IMR-90 (cell line): ENCODE data around the gene INO80B. TPM values are rescaled to one million over a fixed set of nuclear protein-coding genes. Genes with fewer than 3 reads are reported as not detected.

Experiments
- ATAC-seq: fragments of 200-7000 bp; cut with Tn5 transposase; 2 replicates; pipeline ENCODE4 v1.9.1; 2020; ENCODE audit warnings: low read depth, mild to moderate bottlenecking, moderate library complexity
- BruUV-seq: library from RNA; stranded (reverse); fragments of 400-500 nt; replicated peaks from 2 replicates; lab custom pipeline; 2021; lab: Mats Ljungman, UMichigan
- CTCF ChIA-PET: fragments of 300-600 bp; formaldehyde crosslinking; extraction: SDS; loops from one replicate; lab custom pipeline; 2021; ENCODE audit warnings: antibody characterized with exemption; lab: Yijun Ruan, JAX
- POLR2A ChIA-PET: fragments of 300-600 bp; sonication (Branson Sonifier 250); formaldehyde crosslinking; loops from one replicate; lab custom pipeline; 2022; ENCODE audit warnings: antibody characterized with exemption; ENCODE audit not compliant: unreplicated experiment; lab: Charles Lee
- DNase-seq: peaks from one replicate; pipeline ENCODE4 v3.0.0; 2013
- H2AFZ ChIP-seq: replicated peaks from 2 replicates; pipeline ENCODE3; 2013; ENCODE audit warnings: low read length, mild to moderate bottlenecking; ENCODE audit not compliant: poor library complexity
- H2AK5ac ChIP-seq: 2 replicates; pipeline ENCODE4 v1.6.1; 2013; ENCODE audit warnings: low read depth, low read length, inconsistent platforms
- H2AK9ac ChIP-seq: replicated peaks from 2 replicates; pipeline ENCODE3; 2013; ENCODE audit warnings: mild to moderate bottlenecking, low read depth, low read length, moderate library complexity; ENCODE audit not compliant: poor library complexity
- H2BK120ac ChIP-seq: 2 replicates; pipeline ENCODE4 v1.6.1; 2013; ENCODE audit warnings: low read depth, low read length, inconsistent platforms
- H2BK15ac ChIP-seq: 3 replicates; pipeline ENCODE4 v1.6.1; 2013; ENCODE audit warnings: low read depth, low read length, inconsistent platforms
- H2BK20ac ChIP-seq: 2 replicates; pipeline ENCODE4 v1.6.1; 2013; ENCODE audit warnings: low read depth, mild to moderate bottlenecking, inconsistent platforms, low read length, moderate library complexity
- H2BK5ac ChIP-seq: 2 replicates; pipeline ENCODE4 v1.6.1; 2013; ENCODE audit warnings: mild to moderate bottlenecking, low read depth, low read length, inconsistent platforms; ENCODE audit not compliant: poor library complexity, severe bottlenecking
- H3K14ac ChIP-seq: replicated peaks from 2 replicates; pipeline ENCODE4 v1.6.1; 2013; ENCODE audit warnings: low read depth, low read length, inconsistent platforms
- H3K18ac ChIP-seq: 2 replicates; pipeline ENCODE4 v1.6.1; 2013; ENCODE audit warnings: low read depth, low read length, control low read depth
- H3K23ac ChIP-seq: 2 replicates; pipeline ENCODE4 v1.6.1; 2013; ENCODE audit warnings: low read depth, low read length, inconsistent platforms
- H3K27ac ChIP-seq: 2 replicates; pipeline ENCODE4 v1.5.1; 2013; ENCODE audit warnings: mild to moderate bottlenecking, control low read depth, low read length; ENCODE audit not compliant: insufficient read depth
- H3K27me3 ChIP-seq: 2 replicates; pipeline ENCODE4 v1.6.1; 2013; ENCODE audit warnings: low read length; ENCODE audit not compliant: control insufficient read depth, insufficient read depth
- H3K36me3 ChIP-seq: 2 replicates; pipeline ENCODE4 v1.6.1; 2013; ENCODE audit warnings: low read length, mixed read lengths; ENCODE audit not compliant: control insufficient read depth, insufficient read depth
- H3K4ac ChIP-seq: 2 replicates; pipeline ENCODE4 v1.6.1; 2013; ENCODE audit warnings: low read depth, low read length, inconsistent platforms
- H3K4me1 ChIP-seq: 2 replicates; pipeline ENCODE4 v1.6.1; 2013; ENCODE audit warnings: low read length, mixed read lengths; ENCODE audit not compliant: control insufficient read depth, insufficient read depth
- H3K4me2 ChIP-seq: 2 replicates; pipeline ENCODE4 v1.6.1; 2013; ENCODE audit warnings: low read depth, mild to moderate bottlenecking, control low read depth, low read length, moderate library complexity
- H3K4me3 ChIP-seq: 2 replicates; pipeline ENCODE4 v1.5.1; 2013; ENCODE audit warnings: low read depth, mild to moderate bottlenecking, control low read depth, low read length, moderate library complexity; ENCODE audit not compliant: insufficient read depth
- H3K56ac ChIP-seq: 2 replicates; pipeline ENCODE4 v1.6.1; 2013; ENCODE audit warnings: low read length, inconsistent platforms; ENCODE audit not compliant: insufficient read depth; ENCODE audit errors: extremely low read depth
- H3K79me1 ChIP-seq, 2 experiments: 2 replicates each; pipeline ENCODE4 v1.6.1; 2013; ENCODE audit warnings: low read length in 2 of 2, inconsistent platforms in 1 of 2, low read depth in 1 of 2
- H3K9ac ChIP-seq: 2 replicates; pipeline ENCODE4 v1.6.1; 2013; ENCODE audit warnings: low read depth, low read length, control low read depth
- H3K9me1 ChIP-seq: 2 replicates; pipeline ENCODE4 v1.6.1; 2013; ENCODE audit warnings: low read length, inconsistent platforms; ENCODE audit not compliant: insufficient read depth
- H3K9me3 ChIP-seq: 2 replicates; pipeline ENCODE4 v1.6.1; 2013; ENCODE audit warnings: low read length; ENCODE audit not compliant: control insufficient read depth, insufficient read depth
- H4K20me1 ChIP-seq: 2 replicates; pipeline ENCODE4 v1.6.1; 2013; ENCODE audit warnings: low read length, inconsistent platforms; ENCODE audit not compliant: insufficient read depth
- H4K5ac ChIP-seq: 2 replicates; pipeline ENCODE4 v1.6.1; 2013; ENCODE audit warnings: mild to moderate bottlenecking, low read depth, low read length, control low read depth
- H4K8ac ChIP-seq, 2 experiments: 2 replicates each; pipeline ENCODE4 v1.6.1; 2013; ENCODE audit warnings: low read depth in 2 of 2, low read length in 2 of 2, control low read depth in 1 of 2, inconsistent platforms in 1 of 2
- H4K91ac ChIP-seq: 2 replicates; pipeline ENCODE4 v1.6.1; 2013; ENCODE audit warnings: low read depth, low read length, inconsistent platforms; ENCODE audit not compliant: insufficient read depth
- FOS ChIP-seq: fragments of 150-350 bp; IDR thresholded peaks from 2 replicates; pipeline ENCODE4 v1.6.1; 2016; ENCODE audit warnings: low read depth, low read length
- MAZ ChIP-seq: IDR thresholded peaks from 2 replicates; pipeline ENCODE4 v1.6.1; 2012; ENCODE audit warnings: low read depth, mild to moderate bottlenecking, low read length, improper control_type of control experiment, moderate library complexity, borderline replicate concordance
- NFE2L2 ChIP-seq: fragments of 150-350 bp; IDR thresholded peaks from 2 replicates; pipeline ENCODE4 v1.6.1; 2016; ENCODE audit warnings: low read depth, mild to moderate bottlenecking, low read length
- WGBS, 2 experiments: methylation state at CpG; one replicate each; pipeline versions ENCODE4 v1.1.5 to v1.1.7; 2013; ENCODE audit warnings: missing lambda C conversion rate in 2 of 2; ENCODE audit not compliant: insufficient read length in 1 of 2; ENCODE audit errors: extremely low coverage in 2 of 2; 5-methylcytosine and 5-hydroxymethylcytosine counted together
- dilution Hi-C: fragments of 300-500 bp; cut with HindIII; formaldehyde crosslinking; loops from one replicate; pipeline ENCODE4 v1.14.3; 2018; ENCODE audit warnings: low sequenced_read_pairs; ENCODE audit not compliant: unreplicated experiment
- in situ Hi-C: fragments of 300-500 bp; cut with MboI; formaldehyde crosslinking; loops from 3 replicates; pipeline ENCODE4 v1.14.3; 2019; ENCODE audit warnings: low sequenced_read_pairs, inconsistent platforms, mixed read lengths
- intact Hi-C: fragments of 100-400 bp; cut with micrococcal nuclease; formaldehyde crosslinking; loops from 2 replicates; pipeline ENCODE4 v1.10.0; 2022
- polyA plus RNA-seq, 3 experiments: library from polyadenylated mRNA; depleted of rRNA; stranded (reverse); fragments of >200 nt; gene quantifications; 2 replicates each; pipeline ENCODE4 v1.2.3, GENCODE V29; 2012; ENCODE audit warnings: low replicate concordance in 1 of 3
- total RNA-seq: library from RNA; depleted of rRNA; stranded (reverse); fragments of >200 nt; gene quantifications from 2 replicates; pipeline ENCODE4 v1.2.3, GENCODE V29; 2012
- TF ChIP-seq, protein P1 (sequence below): fragments of 150-350 bp; IDR thresholded peaks from 2 replicates; pipeline ENCODE4 v1.6.1; 2017; ENCODE audit warnings: mild to moderate bottlenecking, antibody characterized with exemption, low read length, low read depth

The INO80B gene
- total and polyA plus RNA-seq, 2 of the 4 experiments (the other 2 are of a cell fraction), result 4.5 to 10.5 TPM

DNA sequence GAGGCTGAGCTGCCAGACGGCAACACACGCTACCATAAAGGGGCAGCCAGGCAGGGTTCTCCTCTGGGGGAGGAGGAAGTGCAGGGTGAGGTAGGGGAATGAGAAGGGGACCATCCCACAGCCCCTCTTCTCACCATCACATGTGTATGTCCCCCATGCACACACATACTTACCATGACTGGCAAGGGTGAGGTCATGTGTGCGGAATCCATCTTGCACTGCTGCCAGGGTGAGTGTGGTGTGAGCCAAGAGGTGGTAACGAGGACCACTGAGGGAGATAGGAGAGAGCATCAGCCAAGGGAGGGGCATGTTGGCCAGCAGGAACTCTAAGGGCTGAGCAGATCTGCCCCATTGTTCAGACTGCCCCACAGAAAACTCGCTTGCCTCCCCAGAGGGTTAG, 26.2 kb upstream of the INO80B start:
- no peak overlapping the region for H4K91ac ChIP-seq
- H3K36me3 ChIP-seq, result peaks cover 69% of the 10 kb centered on the region
- H4K20me1 ChIP-seq, result 0 out of 2 replicates have a peak, but pooled peaks cover 3% of the 10 kb centered on the region
- dilution Hi-C loops (no loop called here), in situ Hi-C loops (no loop called here), intact Hi-C loops (no loop called here)
- no peak overlapping the region for H4K8ac ChIP-seq
- no peak overlapping the region for H3K56ac ChIP-seq
- TF ChIP-seq FOS, result no peak
- no peak for TF ChIP-seq NFE2L2
- TF ChIP-seq, protein P1, sequence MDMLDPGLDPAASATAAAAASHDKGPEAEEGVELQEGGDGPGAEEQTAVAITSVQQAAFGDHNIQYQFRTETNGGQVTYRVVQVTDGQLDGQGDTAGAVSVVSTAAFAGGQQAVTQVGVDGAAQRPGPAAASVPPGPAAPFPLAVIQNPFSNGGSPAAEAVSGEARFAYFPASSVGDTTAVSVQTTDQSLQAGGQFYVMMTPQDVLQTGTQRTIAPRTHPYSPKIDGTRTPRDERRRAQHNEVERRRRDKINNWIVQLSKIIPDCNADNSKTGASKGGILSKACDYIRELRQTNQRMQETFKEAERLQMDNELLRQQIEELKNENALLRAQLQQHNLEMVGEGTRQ, result no peak
- TF ChIP-seq MAZ, result no peak
- ATAC-seq (no peak), DNase-seq (no peak)
- no TSS peak for BruUV-seq
- H3K9ac ChIP-seq, result no peak overlapping the region
- no peak overlapping the region for H3K27ac ChIP-seq
- H2BK15ac ChIP-seq, result no peak overlapping the region
- no peak overlapping the region for H2AK5ac ChIP-seq
- no peak overlapping the region for H2AFZ ChIP-seq
- ChIA-PET POLR2A (no interaction called here), CTCF (no interaction called here)
- H2BK5ac ChIP-seq, result no peak overlapping the region
- H3K4me1 ChIP-seq, result no peaks in the 10 kb centered on the region
- H3K4me2 ChIP-seq, result no peak overlapping the region
- H3K79me1 ChIP-seq, result peaks cover 0 to 5% of the 10 kb centered on the region in 2 experiments; a peak in 2 of 4 replicates
- no peak overlapping the region for H2AK9ac ChIP-seq
- H2BK20ac ChIP-seq, result no peak overlapping the region
- H3K27me3 ChIP-seq, result no peaks in the 10 kb centered on the region
- H3K9me1 ChIP-seq, result peaks cover 4% of the 10 kb centered on the region; the same call in 1 of the 2 replicates
- no peak overlapping the region for H3K14ac ChIP-seq
- no peak overlapping the region for H4K5ac ChIP-seq
- H3K18ac ChIP-seq, result no peak overlapping the region
- no peak overlapping the region for H3K4me3 ChIP-seq
- no peak overlapping the region for H3K23ac ChIP-seq
- H3K9me3 ChIP-seq, result no peaks in the 10 kb centered on the region
- no peak overlapping the region for H2BK120ac ChIP-seq
- 40% methylated on average over 1 of the region's 5 CpGs; no CpG with 5 or more reads in 1 of the 2 experiments for WGBS, 2 experiments
- no peak overlapping the region for H3K4ac ChIP-seq
